GM18873 (cell line): ENCODE results near the gene NNMT.

ENCODE experiments used
- ATAC-seq: cut with Tn5 transposase; IDR thresholded peaks from one replicate; pipeline ENCODE4 v1.9.1; 2021; ENCODE audit warnings: mild to moderate bottlenecking, moderate library complexity, moderate number of reproducible peaks; ENCODE audit not compliant: unreplicated experiment, low FRiP score

NNMT gene

DNA sequence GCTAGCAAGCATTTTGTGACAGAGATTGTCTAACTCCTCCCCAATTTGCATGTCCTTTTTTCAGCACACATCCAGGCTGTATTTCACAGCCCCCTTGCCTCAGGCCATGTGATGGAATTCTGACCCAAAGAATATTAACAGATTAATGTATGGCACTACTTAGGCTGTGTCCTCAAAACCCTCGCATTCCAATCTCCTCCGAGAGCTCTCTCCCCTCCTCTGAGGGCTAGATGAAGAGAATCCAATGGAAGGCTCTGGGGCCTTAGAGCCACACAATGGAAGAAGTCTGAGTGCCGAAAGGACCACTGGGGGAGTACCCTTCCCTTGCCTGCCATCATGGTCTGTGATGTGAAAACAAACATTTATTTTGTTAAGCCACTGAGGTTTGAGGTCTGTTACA is 13.7 kb upstream of the NNMT start:
- no peak for ATAC-seq

- ATAC-seq, result no peak
Measured at GRCh38 chr11:114283422-114283821, 12.8 kb upstream of the NNMT start.

DNA sequence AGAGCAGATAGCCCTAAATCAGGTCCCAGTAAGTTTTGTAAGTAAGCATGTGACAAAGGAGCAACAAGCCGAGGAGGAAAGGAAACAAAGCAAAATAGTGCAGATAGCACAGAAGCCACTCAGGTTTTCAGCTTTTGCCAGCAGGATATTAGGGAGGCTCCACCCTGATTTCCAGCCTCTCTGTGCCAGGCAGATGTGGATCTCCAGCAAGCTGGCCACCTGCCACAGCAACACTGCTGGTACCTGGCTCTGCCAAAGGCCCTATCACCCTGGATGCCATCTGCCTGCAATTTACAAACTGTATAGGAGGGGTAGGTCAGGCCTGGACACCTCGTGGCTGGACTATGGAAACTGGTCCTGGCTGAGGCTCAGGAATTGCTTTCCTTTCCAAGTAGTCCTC is 12.2 kb upstream of the NNMT start:
- no peak for ATAC-seq

DNA sequence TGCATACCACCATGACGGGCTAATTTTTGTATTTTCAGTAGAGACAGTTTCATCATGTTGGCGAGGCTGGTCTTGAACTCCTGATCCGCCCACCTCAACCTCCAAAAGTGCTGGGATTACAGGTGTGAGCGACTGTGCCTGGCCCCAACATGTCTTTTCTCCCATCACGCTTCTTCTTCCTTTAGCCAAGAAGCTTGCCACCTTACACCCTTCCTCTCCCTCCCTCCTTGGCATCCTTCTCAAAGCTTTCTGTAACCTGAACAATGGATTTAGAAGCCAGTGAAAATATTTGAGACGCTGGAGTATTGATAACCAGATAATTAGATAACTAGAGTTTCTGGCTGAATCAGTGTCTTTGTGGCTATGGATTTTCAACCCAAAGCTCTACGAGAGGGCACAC is 11.3 kb upstream of the NNMT start:
- ATAC-seq, result no peak

DNA sequence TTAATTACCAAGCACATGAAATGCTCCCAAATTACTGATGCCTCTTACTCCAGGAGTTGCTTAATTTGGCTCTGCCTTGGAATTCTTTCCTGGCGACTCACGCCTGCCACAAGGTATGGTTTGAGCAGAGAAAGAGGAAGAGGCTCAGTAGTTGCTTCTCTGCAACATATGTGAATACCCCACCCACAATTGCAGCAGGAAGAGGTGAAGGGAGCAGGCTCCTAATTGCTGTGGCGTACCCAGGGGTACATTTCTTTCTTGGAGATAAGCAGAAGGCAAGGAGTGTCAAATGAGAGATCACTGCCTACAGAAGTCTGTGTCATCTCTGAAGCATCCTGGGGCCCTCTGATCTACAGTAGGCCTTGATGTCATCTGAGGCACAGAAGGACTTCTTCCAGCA is 10.6 kb upstream of the NNMT start:
- no peak for ATAC-seq

GRCh38 chr11:114286229-114286628 is 10.0 kb upstream of the NNMT start:
- ATAC-seq, result no peak

DNA sequence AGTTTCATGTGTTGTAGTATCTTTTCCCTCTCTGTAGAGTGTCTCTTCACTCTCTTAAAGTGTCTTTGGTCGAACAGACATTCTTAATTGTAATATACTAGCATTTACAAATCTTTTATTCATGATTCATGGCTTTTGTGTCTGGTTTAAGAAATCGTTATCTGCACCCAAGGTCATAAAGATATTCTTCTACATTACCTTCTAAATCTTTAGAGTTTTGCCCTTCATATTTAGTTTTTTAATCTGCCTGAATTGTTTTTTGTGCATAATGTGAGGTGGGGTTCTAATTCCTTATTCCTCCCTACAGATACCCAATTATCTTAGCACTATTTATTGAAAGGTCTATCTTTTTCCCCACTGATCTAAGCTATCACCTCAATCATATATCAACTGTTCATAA is 9.0 kb upstream of the NNMT start:
- no peak for ATAC-seq

DNA sequence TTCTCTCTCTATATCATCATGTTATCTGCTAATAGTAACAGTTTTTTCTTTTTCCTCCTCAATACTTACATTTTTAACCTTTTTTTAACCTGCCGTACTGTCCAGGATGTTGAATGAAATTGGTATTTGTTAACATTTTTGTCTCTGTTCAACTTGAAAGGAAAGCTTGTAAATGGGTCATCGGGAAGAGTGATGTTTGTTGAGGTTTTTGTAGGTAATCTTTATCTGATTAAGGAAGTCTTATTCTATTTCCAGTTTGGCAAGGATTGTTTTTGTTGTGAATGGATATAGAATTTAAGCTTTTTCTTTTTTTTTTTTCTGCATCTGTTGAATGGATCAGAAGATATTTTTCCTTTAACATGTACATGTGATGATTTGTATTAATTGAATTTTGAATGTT is 8.1 kb upstream of the NNMT start:
- no peak for ATAC-seq

GRCh38 chr11:114289779-114290178 is 6.4 kb upstream of the NNMT start:
- no peak for ATAC-seq

- ATAC-seq, result no peak
Measured at GRCh38 chr11:114290503-114291235, 5.5 kb upstream of the NNMT start.

- ATAC-seq, result no peak
Measured at GRCh38 chr11:114291381-114291780, 4.8 kb upstream of the NNMT start.

GRCh38 chr11:114291842-114292680 is 4.1 kb upstream of the NNMT start:
- no peak for ATAC-seq

GRCh38 chr11:114293201-114293711 is 2.9 kb upstream of the NNMT start:
- no peak for ATAC-seq

- ATAC-seq, result no peak
Measured at GRCh38 chr11:114296605-114297372, 590 bp downstream of the NNMT start.

GRCh38 chr11:114297806-114298709 is 1.9 kb downstream of the NNMT start:
- no peak for ATAC-seq

GRCh38 chr11:114298710-114299109 is 2.5 kb downstream of the NNMT start:
- no peak for ATAC-seq

- ATAC-seq, result no peak
Measured at GRCh38 chr11:114301088-114301487, 4.9 kb downstream of the NNMT start.

- ATAC-seq, result no peak
Measured at GRCh38 chr11:114301927-114302326, 5.7 kb downstream of the NNMT start.

DNA sequence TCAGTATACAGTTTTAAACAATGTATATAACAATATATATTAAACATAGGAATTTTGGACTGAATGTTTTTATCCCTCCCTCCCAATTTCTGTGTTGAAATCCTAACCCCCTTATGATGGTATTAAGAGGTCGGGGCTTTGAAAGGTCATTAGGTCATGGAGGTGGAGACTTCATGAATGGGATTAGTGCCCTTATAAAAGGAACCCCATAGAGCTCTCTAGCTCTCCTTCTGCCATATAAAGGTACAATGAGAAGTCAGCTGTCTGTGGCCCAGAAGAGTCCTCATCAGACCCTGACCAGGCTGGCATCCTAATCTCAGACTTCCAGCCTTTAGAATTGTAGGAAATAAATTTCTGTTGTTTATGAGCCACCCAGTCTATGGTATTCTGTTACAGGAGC is 6.5 kb downstream of the NNMT start:
- no peak for ATAC-seq

- ATAC-seq, result no peak
Measured at GRCh38 chr11:114304065-114304464, 7.9 kb downstream of the NNMT start.
